GM18870 (cell line): ENCODE results near the gene USP47.

Experiments
- ATAC-seq: cut with Tn5 transposase; IDR thresholded peaks from one replicate; pipeline ENCODE4 v1.9.1; 2021; ENCODE audit warnings: moderate library complexity; ENCODE audit not compliant: unreplicated experiment

Gene USP47

GRCh38 chr11:11978098-11978637, 136.4 kb downstream of the USP47 start:
- no peak for ATAC-seq

- ATAC-seq = no peak
Observed at GRCh38 chr11:11978792-11979487, 137.2 kb downstream of the USP47 start.

GRCh38 chr11:11979488-11980117, 137.8 kb downstream of the USP47 start:
- ATAC-seq = no peak

DNA sequence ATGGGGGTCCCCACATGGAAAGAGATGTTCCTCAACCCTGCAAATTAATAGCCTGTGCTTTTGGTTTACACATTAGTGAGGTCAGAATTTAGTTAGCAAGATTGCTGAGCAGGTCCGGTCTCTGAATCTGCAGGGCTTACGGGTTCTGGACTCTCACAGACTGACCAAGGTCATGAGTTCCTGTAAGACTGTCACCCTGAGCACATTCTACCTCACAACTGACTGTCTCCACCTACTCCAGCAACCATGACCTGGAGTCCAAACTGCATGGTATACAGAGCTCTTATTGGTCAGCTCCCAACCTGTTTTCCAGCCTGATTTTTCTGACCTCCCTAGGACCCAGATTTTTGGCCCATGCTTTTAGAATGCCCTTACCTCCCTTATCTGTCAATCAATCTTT, 138.4 kb downstream of the USP47 start:
- ATAC-seq = no peak

- no peak for ATAC-seq
Observed at GRCh38 chr11:11980841-11981308, 139.1 kb downstream of the USP47 start.

DNA sequence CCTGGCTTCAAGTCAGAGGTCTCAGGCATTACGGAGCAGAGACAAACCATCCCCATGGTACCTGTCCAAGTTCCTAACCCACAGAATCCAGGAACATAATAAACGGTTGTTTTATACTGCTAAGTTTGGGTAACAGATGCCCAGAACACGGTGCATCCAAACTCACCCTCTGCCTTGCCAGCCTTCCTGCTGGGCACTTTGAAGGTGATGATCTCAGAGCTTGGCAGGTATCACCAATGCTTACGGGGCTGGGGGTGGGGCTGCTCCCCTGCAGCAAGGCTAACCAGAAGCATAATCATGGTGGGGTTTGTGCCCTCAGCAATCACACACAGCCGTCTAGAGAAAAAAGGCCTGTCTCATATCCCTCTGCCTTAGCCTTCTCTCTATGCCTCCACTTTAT, 139.6 kb downstream of the USP47 start:
- ATAC-seq = no peak

GRCh38 chr11:11981840-11982239, 140.1 kb downstream of the USP47 start:
- ATAC-seq = no peak

DNA sequence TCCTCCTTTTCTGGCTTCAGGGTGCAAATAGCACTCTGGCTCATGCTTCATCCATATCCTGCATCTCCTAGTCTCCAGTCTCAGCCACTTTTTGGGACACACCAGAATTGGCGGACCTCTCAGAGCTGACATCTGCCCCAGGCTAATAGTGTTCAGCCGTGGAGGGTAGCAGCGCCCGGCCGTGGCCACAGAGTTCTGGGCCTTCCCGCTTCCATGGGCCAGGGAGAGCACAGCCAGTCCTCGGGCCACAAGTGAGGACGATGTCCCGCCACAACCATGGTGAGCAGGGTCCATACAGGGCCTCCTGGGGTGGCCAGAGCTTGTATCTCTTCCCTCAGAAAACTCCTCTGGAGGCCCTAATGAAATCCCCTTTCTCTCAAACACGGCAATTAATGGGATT, 140.7 kb downstream of the USP47 start:
- no peak for ATAC-seq

DNA sequence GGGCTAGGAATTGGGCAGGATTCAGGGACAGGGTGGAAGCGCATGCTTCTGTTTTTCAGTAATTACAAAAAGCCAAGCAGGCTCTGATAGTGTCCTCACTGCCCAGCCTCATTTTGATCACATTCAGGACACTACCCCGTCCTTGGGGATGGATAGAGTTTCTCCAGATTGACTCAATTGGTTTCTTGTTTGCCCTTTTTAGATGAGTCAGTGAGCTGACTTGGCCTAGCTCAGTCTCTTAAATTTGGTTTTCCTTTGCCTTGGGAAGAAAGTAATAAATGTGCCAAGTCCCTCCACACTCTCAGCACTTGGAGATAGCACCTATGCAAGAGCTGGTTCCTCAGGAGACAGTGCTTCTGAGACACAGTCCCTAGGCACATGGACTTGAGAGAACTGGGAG, 141.2 kb downstream of the USP47 start:
- no peak for ATAC-seq

- ATAC-seq = no peak
Observed at GRCh38 chr11:11983427-11983826, 141.7 kb downstream of the USP47 start.

DNA sequence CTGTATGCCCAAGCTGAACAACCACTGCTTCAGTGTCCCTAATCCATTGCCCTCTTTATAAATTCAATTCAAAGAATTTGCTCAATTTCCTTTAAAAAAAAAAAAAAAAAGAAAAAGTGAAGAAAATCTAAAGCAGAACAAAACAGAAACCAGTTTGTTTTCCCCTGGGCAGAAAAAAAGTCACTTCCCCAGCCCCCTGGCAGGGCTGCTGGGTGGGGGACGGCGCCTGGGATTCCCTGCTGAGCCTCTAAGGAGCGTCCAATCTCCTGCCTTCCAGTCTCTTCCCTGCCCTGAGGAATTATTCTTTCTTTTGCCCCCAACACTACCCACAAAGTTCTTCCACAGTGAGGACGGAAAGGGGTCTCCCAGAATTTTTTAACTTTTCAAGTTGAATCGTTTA, 142.8 kb downstream of the USP47 start:
- ATAC-seq = no peak

- no peak for ATAC-seq
Observed at GRCh38 chr11:11985016-11985715, 143.4 kb downstream of the USP47 start.

DNA sequence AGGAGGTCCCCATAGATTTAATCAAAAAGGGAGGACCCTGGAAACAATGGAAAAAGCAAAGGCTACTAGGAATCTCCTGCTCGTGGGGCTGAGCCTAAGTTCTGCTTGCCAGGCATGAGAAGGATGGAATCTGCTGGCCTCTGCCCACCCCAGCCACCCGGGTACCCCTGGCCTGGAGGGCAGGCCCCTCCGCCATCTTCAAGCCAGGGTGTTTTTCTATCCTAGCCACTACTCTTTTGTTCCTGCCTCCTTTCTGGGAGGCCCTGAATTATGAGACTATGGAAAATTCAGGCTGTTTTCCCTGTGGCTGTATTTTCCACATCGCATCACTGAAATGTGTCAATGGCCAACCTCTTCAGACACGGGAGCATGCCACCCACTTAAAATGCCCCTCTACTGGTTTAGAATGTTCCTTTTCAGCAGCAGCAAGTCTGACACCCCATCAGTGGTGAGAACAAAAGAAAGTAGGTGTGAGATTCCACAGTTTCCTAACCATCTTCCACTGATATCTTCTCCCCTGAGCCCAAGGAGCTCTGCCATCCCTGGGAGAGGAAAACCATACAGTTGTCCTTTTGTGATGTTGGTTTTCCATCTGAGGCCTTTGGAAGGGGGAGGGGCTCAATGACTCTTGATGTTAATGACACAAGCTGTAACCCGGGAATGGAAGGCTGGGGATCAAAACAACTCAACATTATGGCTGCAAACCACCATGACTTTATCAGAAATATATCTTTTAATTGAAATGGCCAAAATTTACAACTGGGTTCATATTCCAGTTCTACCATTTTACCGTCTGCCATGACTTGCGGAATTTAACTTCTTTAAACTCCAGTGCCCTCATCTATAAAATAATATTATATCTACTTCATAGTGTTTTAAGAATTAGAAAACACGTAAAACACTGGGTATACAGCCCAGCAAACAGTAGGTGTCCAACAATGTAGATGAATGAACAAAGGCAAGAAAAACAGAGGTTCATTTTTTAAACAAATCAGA, 144.5 kb downstream of the USP47 start:
- no peak for ATAC-seq

DNA sequence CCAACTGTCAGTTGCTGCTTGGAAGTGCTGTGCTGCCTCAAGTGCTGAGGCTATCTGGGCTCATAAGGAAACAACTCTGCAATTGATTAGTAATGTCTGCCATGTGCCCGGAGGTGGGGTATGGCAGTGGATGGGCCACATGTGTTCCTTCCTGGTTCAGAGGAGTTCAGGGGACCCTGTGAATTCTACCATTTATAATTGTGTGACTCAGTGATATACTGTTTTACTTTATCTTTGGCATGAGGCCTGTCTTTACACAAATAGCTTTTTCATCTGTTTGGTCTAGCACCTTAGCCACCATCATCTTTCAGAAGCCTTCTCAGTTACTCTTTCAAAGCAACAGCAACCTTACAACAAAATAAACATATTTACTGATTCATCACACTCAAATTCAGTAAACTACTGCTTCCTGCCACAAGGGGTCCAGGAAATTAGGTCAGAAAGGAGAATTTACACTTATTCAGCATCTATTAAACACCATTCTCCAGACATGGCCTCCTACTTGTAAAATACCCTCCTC, 145.8 kb downstream of the USP47 start:
- ATAC-seq = no peak

DNA sequence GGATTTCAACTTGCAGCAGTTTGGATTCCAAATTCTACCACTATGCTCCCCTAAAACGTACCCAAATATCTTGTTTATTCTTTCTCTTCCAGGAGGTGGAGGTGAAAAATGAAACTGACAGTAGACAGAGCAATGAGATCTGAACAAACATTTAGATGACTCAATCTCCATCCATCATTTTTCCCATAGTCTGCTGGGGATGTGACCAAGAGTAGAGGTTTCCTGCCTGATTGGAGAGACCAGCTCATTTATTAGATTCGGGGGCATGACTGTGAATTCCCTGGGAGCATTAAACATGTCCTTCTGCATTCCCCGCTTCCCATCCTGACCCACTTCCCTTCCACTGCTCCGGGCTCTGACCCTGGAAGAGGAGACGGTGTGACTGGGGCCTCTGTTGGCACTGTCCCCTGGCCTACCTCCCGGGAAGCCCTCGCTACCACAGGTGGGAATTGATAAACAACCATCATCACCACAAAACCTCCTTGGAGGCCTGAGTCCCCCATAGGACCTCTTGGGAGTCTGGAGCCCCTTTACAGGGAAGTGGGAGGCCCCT, 146.4 kb downstream of the USP47 start:
- no peak for ATAC-seq

DNA sequence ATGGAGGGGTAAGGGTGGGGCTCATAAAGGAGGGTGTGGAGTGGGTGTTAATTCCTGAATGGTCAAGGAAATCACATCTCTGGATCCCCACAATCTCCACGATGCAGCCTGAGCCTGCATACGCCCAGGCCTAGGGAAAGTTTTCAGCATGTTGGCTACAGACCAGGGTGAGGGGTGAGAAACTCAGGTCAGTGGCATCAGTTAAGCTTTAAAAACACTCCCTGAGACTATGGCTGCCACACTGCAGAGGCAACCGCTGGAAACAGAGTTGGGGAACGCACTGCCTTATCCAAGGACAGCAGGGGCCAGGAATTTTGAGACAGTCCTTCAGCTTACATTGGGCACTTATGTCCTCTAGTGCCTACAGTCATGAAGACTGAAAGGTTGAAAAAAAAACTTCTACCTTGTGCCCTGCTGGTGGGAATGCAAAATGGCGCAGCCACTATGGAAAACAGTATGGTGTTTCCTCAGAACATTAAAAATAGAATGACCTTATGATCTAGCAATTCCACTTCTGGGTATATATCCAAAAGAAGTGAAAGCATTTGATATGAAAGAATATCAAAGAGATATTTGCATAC, 147.0 kb downstream of the USP47 start:
- no peak for ATAC-seq

- no peak for ATAC-seq
Observed at GRCh38 chr11:11989774-11990744, 148.3 kb downstream of the USP47 start.
